Heart right ventricle (tissue), 16 donors: ENCODE data around the gene IL5RA. TPM values are rescaled to one million over a fixed set of nuclear protein-coding genes. Genes with fewer than 3 reads are reported as not detected.

Experiments
- ATAC-seq, 8 donors: fragments of 200-7000 bp; cut with Tn5 transposase; one replicate each; pipeline ENCODE4 v1.9.1; 2020; ENCODE audit warnings: mild to moderate bottlenecking in 8 of 8, moderate library complexity in 8 of 8, moderate number of reproducible peaks in 1 of 8
- DNase-seq, 2 donors: peaks; one replicate each; pipeline ENCODE4 v3.0.0-alpha.2; 2020
- H3K27ac ChIP-seq, 10 donors: fragments of 200-600 bp; sonication (generic) in 2 of 10; one replicate each; pipeline versions ENCODE4 v1.5.0 to v1.8.0; 2020 to 2022; ENCODE audit warnings: mild to moderate bottlenecking in 3 of 10
- H3K27me3 ChIP-seq, 7 donors: fragments of 200-600 bp; one replicate each; pipeline ENCODE4 v1.8.0; 2021 to 2022; ENCODE audit warnings: mild to moderate bottlenecking in 2 of 7
- H3K36me3 ChIP-seq, 9 donors: fragments of 200-600 bp; sonication (generic) in 1 of 9; one replicate each; pipeline versions ENCODE4 v1.5.0 to v1.8.0; 2020 to 2022; ENCODE audit warnings: mild to moderate bottlenecking in 2 of 9
- H3K4me1 ChIP-seq, 9 donors: fragments of 200-600 bp; sonication (generic) in 1 of 9; one replicate each; pipeline versions ENCODE4 v1.5.0 to v1.8.0; 2020 to 2022; ENCODE audit warnings: mild to moderate bottlenecking in 4 of 9
- H3K4me3 ChIP-seq, 10 donors: fragments of 200-600 bp; sonication (generic) in 2 of 10; one replicate each; pipeline versions ENCODE4 v1.5.0 to v1.8.0; 2020 to 2022; ENCODE audit warnings: mild to moderate bottlenecking in 7 of 10, moderate library complexity in 2 of 10
- H3K9me3 ChIP-seq, 11 donors: fragments of 200-600 bp in 10 of 11; sonication (generic) in 2 of 11; one replicate each; pipeline versions ENCODE4 v1.5.0 to v1.8.0; 2013 to 2022; ENCODE audit warnings: mild to moderate bottlenecking in 2 of 11, control low read depth in 1 of 11, moderate library complexity in 1 of 11
- WGBS, 2 donors: extraction: QIAGEN DNeasy Blood & Tissue Kit; methylation state at CpG; one replicate each; pipeline ENCODE4 v1.1.7; 2013; ENCODE audit warnings: inconsistent platforms in 1 of 2; 5-methylcytosine and 5-hydroxymethylcytosine counted together
- intact Hi-C, 10 donors: fragments of 100-400 bp; cut with DNase I; formaldehyde crosslinking; loops; one replicate each; pipeline versions ENCODE4 v1.11.1 to v1.14.2; 2022
- polyA plus RNA-seq, 2 donors: library from polyadenylated mRNA; stranded (reverse); fragments of 200-250 nt; gene quantifications; one replicate each; pipeline ENCODE4 v1.2.3, GENCODE V29; 2013
- total RNA-seq, 10 donors: library from RNA; stranded (reverse); fragmentation: NEBNext Ultra II Directional in 3 of 10; extraction: Animal tissue kit (Norgen Biotek cat#: 25700) in 3 of 10; gene quantifications; one replicate each; pipeline versions ENCODE4 v1.2.1 to v1.2.4, GENCODE V29; 2021 to 2023
- TF ChIP-seq, protein P1 (sequence below), 9 donors: fragments of 200-600 bp; sonication (generic) in 2 of 9; IDR thresholded peaks; one replicate each; pipeline versions ENCODE4 v1.5.0 to v1.8.0; 2021 to 2022; ENCODE audit warnings: antibody characterized with exemption in 9 of 9, mild to moderate bottlenecking in 5 of 9, moderate library complexity in 1 of 9
- donor health status: Arrhythmogenic right ventricular cardiomyopathy.
- donor health status: ischemic (EF 13 %, LVEDD 7.1; RV severe dilation, severe dysfunction).
- donor health status: healthy with polysubstance abuse.
- donor health status: DM: no; HTN: yes; CAD: no.
- donor health status: DM: no; HTN: no; CAD: no.
- donor health status: ischemic (EF 25% LVEDD 6.9; RV normal size, moderate dysfunction).
- donor health status: ischemic (EF 25% LVEDD 5.7; RV mildly dilated, moderate dysfunction).
- donor health status: healthy.
- donor health status: DM: yes; HTN: yes; CAD: no.
- donor health status: Ischemic cardiomyopathy.
- donor health status: ischemic (EF 35%, LVEDD 5.7; RV mildly dilated, moderate dysfunction).
- donor health status: nonischemic (EF 11% LVEDD 7.7; RV severe dilation, severe dysfunction).
- donor health status: DM: yes; HTN: yes; CAD: no.
- donor health status: PGD.
- donor health status: ischemic (EF 29% LVEDD 5.4; RV normal size, mild dysfunction).
- donor health status: nonischemic (EF 23%, LVEDD 6.1; RV moderate dilation, normal function).

Gene IL5RA
- total and polyA plus RNA-seq, 12 donors, result 0.07 to 1.1 (median 0.23) TPM; not detected in 5

DNA sequence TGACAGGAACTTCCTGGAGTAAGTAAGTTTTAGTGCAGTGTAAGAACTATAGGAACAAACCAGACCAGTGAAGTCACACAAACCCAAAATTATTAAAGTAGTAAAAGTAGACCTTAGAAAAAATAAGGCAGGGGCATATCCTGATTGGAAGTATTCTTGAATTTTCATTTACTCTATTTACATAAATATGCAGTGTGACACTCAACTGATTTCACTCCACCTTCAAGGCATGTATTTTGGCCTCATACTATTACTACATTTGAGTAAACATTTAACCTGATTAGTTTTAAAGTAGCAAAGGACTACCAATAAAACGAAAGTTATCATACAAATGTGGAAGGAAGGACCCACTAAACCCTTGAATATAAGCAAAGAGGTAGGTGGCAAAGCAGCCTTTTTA, 39.4 kb upstream of the IL5RA start:
- Histone ChIP-seq H3K36me3 (peaks cover 0 to 100% (median 50%) of the 10 kb centered on the region in 9 donors), H3K9me3 (no peaks in the 10 kb centered on the region), H3K4me1 (peaks cover 0 to 16% (median 0%) of the 10 kb centered on the region in 9 donors), H3K27me3 (no peaks in the 10 kb centered on the region), H3K4me3 (no peak overlapping the region), H3K27ac (no peak overlapping the region)
- 88 to 91% methylated on average over 1 of the region's 1 CpG for WGBS, 2 donors
- no peak for DNase-seq
- no peak for ATAC-seq
- intact Hi-C loops, result no loop called here
- TF ChIP-seq, protein P1, sequence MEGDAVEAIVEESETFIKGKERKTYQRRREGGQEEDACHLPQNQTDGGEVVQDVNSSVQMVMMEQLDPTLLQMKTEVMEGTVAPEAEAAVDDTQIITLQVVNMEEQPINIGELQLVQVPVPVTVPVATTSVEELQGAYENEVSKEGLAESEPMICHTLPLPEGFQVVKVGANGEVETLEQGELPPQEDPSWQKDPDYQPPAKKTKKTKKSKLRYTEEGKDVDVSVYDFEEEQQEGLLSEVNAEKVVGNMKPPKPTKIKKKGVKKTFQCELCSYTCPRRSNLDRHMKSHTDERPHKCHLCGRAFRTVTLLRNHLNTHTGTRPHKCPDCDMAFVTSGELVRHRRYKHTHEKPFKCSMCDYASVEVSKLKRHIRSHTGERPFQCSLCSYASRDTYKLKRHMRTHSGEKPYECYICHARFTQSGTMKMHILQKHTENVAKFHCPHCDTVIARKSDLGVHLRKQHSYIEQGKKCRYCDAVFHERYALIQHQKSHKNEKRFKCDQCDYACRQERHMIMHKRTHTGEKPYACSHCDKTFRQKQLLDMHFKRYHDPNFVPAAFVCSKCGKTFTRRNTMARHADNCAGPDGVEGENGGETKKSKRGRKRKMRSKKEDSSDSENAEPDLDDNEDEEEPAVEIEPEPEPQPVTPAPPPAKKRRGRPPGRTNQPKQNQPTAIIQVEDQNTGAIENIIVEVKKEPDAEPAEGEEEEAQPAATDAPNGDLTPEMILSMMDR (IDR thresholded peaks at IDR 0.05), result no peak

DNA sequence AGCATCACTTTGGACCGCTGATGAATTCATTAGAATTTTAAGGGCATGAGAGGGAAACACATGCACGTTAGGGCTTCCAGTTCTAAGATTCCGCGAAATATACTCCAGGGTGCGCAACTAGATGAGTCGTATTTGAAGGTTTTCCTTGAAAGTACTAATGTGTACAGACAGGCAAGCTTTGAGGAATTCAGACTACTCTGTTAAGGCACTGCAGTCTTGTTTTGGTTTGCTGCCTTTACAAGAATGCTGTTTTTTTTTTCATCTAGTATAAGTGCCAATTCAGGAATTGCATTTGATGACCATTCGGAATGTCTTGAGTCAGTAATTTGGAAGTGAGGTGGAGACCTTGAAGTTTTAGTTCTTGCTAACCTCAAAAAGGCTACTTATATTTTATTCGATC, 35.7 kb upstream of the IL5RA start:
- no peak for DNase-seq
- no peaks in the 10 kb centered on the region for H3K9me3 ChIP-seq
- WGBS, 2 donors, result 89 to 94% methylated on average over 8 of the region's 8 CpGs
- H3K4me3 ChIP-seq, result no peak overlapping the region
- TF ChIP-seq, protein P1 (IDR thresholded peaks at IDR 0.05), result no peak
- H3K36me3 ChIP-seq, result peaks cover 0 to 100% (median 36%) of the 10 kb centered on the region in 9 donors
- ATAC-seq, result no peak
- no peaks in the 10 kb centered on the region for H3K4me1 ChIP-seq
- no peak overlapping the region for H3K27ac ChIP-seq
- intact Hi-C loops, result no loop called here
- no peaks in the 10 kb centered on the region for H3K27me3 ChIP-seq

GRCh38 chr3:3141939-3142338, 31.8 kb upstream of the IL5RA start:
- TF ChIP-seq, protein P1 (IDR thresholded peaks at IDR 0.05), result no peak
- Histone ChIP-seq H3K27ac (no peak overlapping the region), H3K4me1 (no peaks in the 10 kb centered on the region), H3K9me3 (no peaks in the 10 kb centered on the region), H3K27me3 (no peaks in the 10 kb centered on the region), H3K36me3 (peaks cover 0 to 100% (median 12%) of the 10 kb centered on the region in 9 donors), H3K4me3 (no peak overlapping the region)
- ATAC-seq, result no peak
- DNase-seq, result no peak
- intact Hi-C loops, result no loop called here

- Histone ChIP-seq H3K36me3 (peaks cover 0 to 94% (median 4%) of the 10 kb centered on the region in 9 donors), H3K4me1 (peaks cover 0 to 21% (median 0%) of the 10 kb centered on the region in 9 donors), H3K9me3 (no peaks in the 10 kb centered on the region), H3K27me3 (no peaks in the 10 kb centered on the region), H3K4me3 (no peak overlapping the region), H3K27ac (no peak overlapping the region)
- 91 to 95% methylated on average over 6 of the region's 6 CpGs for WGBS, 2 donors
- TF ChIP-seq, protein P1 (IDR thresholded peaks at IDR 0.05), result no peak
- ATAC-seq, result no peak
- intact Hi-C loops, result no loop called here
- DNase-seq, result no peak
These were observed 27.4 kb upstream of the IL5RA start for GRCh38 chr3:3137526-3137925.
